Activated T-helper 2 cell treated with anti-CD3 and anti-CD28 coated beads, Interferon-gamma antibody, Interleukin-2, Interleukin-4, amounts not matched to agents 10 μg/mL and 5 μg/mL and 100 μg/mL, durations not matched to agents 14 hours and 24 hours and 36 hours (primary cell): ENCODE data around the gene COX7B2. TPM values are rescaled to one million over a fixed set of nuclear protein-coding genes. Genes with fewer than 3 reads are reported as not detected.

ENCODE experiments used
- DNase-seq: peaks from one replicate; pipeline ENCODE4 v3.0.0; 2021; ENCODE audit warnings: low spot score
- H3K27ac Mint-ChIP-seq: one replicate; pipeline ENCODE4 v1.8.0; 2021; ENCODE audit warnings: mixed read lengths
- H3K27me3 Mint-ChIP-seq: one replicate; pipeline ENCODE4 v1.8.0; 2021; ENCODE audit warnings: low read depth, mixed read lengths
- H3K36me3 Mint-ChIP-seq: one replicate; pipeline ENCODE4 v1.8.0; 2021; ENCODE audit warnings: low read depth, mixed read lengths
- H3K4me1 Mint-ChIP-seq: one replicate; pipeline ENCODE4 v1.8.0; 2021; ENCODE audit warnings: low read depth, mixed read lengths
- H3K4me3 Mint-ChIP-seq: one replicate; pipeline ENCODE4 v1.8.0; 2021; ENCODE audit warnings: low read depth, mild to moderate bottlenecking, moderate library complexity, mixed read lengths
- H3K9me3 Mint-ChIP-seq: one replicate; pipeline ENCODE4 v1.8.0; 2021; ENCODE audit warnings: mixed read lengths
- intact Hi-C: fragments of 100-400 bp; cut with micrococcal nuclease; formaldehyde crosslinking; loops from one replicate; pipeline ENCODE4 v1.15.1; 2023
- total RNA-seq: library from RNA; stranded (reverse); gene quantifications from 2 replicates; pipeline ENCODE4 v1.2.3, GENCODE V29; 2022

COX7B2 gene
- total RNA-seq, 1 donor from 2014 or later = not detected

- Mint-ChIP-seq H3K4me3 (no peak overlapping the region), H3K9me3 (no peaks in the 10 kb centered on the region), H3K4me1 (no peaks in the 10 kb centered on the region), H3K27me3 (no peaks in the 10 kb centered on the region), H3K27ac (no peak overlapping the region), H3K36me3 (no peaks in the 10 kb centered on the region)
- intact Hi-C loops = loop anchor here (2.0 to 10.0 kb wide), 2 partner anchors 99 to 451 kb away; no protein-coding TSS in a partner anchor
- DNase-seq = no peak
Observed at GRCh38 chr4:46933686-46934085, 24.6 kb upstream of the COX7B2 start.

- Mint-ChIP-seq H3K27ac (no peak overlapping the region), H3K4me3 (no peak overlapping the region), H3K27me3 (no peaks in the 10 kb centered on the region), H3K4me1 (no peaks in the 10 kb centered on the region), H3K36me3 (no peaks in the 10 kb centered on the region), H3K9me3 (no peaks in the 10 kb centered on the region)
- intact Hi-C loops = loop anchor here (2.0 to 10.0 kb wide), 2 partner anchors 101 to 453 kb away; no protein-coding TSS in a partner anchor
- no peak for DNase-seq
Observed at GRCh38 chr4:46931981-46932380, 22.9 kb upstream of the COX7B2 start.

- H3K4me3 Mint-ChIP-seq = no peak overlapping the region
- no peak overlapping the region for H3K27ac Mint-ChIP-seq
- intact Hi-C loops = loop anchor here (10.0 kb wide), 1 partner anchor 454 kb away; no protein-coding TSS in a partner anchor
- H3K4me1 Mint-ChIP-seq = no peaks in the 10 kb centered on the region
- H3K27me3 Mint-ChIP-seq = no peaks in the 10 kb centered on the region
- no peaks in the 10 kb centered on the region for H3K9me3 Mint-ChIP-seq
- no peaks in the 10 kb centered on the region for H3K36me3 Mint-ChIP-seq
- no peak for DNase-seq
Observed at GRCh38 chr4:46930891-46931290, 21.8 kb upstream of the COX7B2 start.

- DNase-seq = no peak
- intact Hi-C loops = no loop called here
- Mint-ChIP-seq H3K36me3 (no peaks in the 10 kb centered on the region), H3K27ac (no peak overlapping the region), H3K4me1 (no peaks in the 10 kb centered on the region), H3K27me3 (no peaks in the 10 kb centered on the region), H3K9me3 (no peaks in the 10 kb centered on the region), H3K4me3 (no peak overlapping the region)
Observed at GRCh38 chr4:46927201-46927600, 18.2 kb upstream of the COX7B2 start.

- no peaks in the 10 kb centered on the region for H3K4me1 Mint-ChIP-seq
- no peak for DNase-seq
- H3K27me3 Mint-ChIP-seq = no peaks in the 10 kb centered on the region
Observed at GRCh38 chr4:46924789-46925529, 15.9 kb upstream of the COX7B2 start.

GRCh38 chr4:46922205-46922604, 13.2 kb upstream of the COX7B2 start:
- no peak for DNase-seq
- no peaks in the 10 kb centered on the region for H3K36me3 Mint-ChIP-seq
- H3K4me3 Mint-ChIP-seq = no peak overlapping the region
- intact Hi-C loops = no loop called here
- no peaks in the 10 kb centered on the region for H3K9me3 Mint-ChIP-seq
- no peak overlapping the region for H3K27ac Mint-ChIP-seq
- no peaks in the 10 kb centered on the region for H3K27me3 Mint-ChIP-seq
- H3K4me1 Mint-ChIP-seq = no peaks in the 10 kb centered on the region

More at GRCh38 chr4:46924789-46925529, 15.9 kb upstream of the COX7B2 start:
- no peaks in the 10 kb centered on the region for H3K36me3 Mint-ChIP-seq
- H3K4me3 Mint-ChIP-seq = no peak overlapping the region
- H3K9me3 Mint-ChIP-seq = no peaks in the 10 kb centered on the region
- intact Hi-C loops = no loop called here
- H3K27ac Mint-ChIP-seq = no peak overlapping the region

- H3K4me3 Mint-ChIP-seq = no peak overlapping the region
- no peaks in the 10 kb centered on the region for H3K36me3 Mint-ChIP-seq
- H3K27ac Mint-ChIP-seq = no peak overlapping the region
- no peaks in the 10 kb centered on the region for H3K27me3 Mint-ChIP-seq
- DNase-seq = no peak
- no peaks in the 10 kb centered on the region for H3K9me3 Mint-ChIP-seq
- intact Hi-C loops = no loop called here
- no peaks in the 10 kb centered on the region for H3K4me1 Mint-ChIP-seq
Observed at GRCh38 chr4:46908148-46908547, 897 bp downstream of the COX7B2 start.

GRCh38 chr4:46900082-46900481, 9.0 kb downstream of the COX7B2 start:
- Mint-ChIP-seq H3K27ac (no peak overlapping the region), H3K9me3 (no peaks in the 10 kb centered on the region), H3K36me3 (no peaks in the 10 kb centered on the region), H3K27me3 (no peaks in the 10 kb centered on the region), H3K4me1 (no peaks in the 10 kb centered on the region), H3K4me3 (no peak overlapping the region)
- DNase-seq = no peak
- intact Hi-C loops = no loop called here

- Mint-ChIP-seq H3K4me1 (no peaks in the 10 kb centered on the region), H3K9me3 (no peaks in the 10 kb centered on the region), H3K4me3 (no peak overlapping the region), H3K27ac (no peak overlapping the region), H3K27me3 (no peaks in the 10 kb centered on the region), H3K36me3 (no peaks in the 10 kb centered on the region)
- DNase-seq = no peak
- intact Hi-C loops = no loop called here
Observed at GRCh38 chr4:46894826-46895225, 14.2 kb downstream of the COX7B2 start.

- Mint-ChIP-seq H3K27ac (no peak overlapping the region), H3K36me3 (no peaks in the 10 kb centered on the region), H3K9me3 (no peaks in the 10 kb centered on the region), H3K27me3 (no peaks in the 10 kb centered on the region), H3K4me1 (no peaks in the 10 kb centered on the region), H3K4me3 (no peak overlapping the region)
- intact Hi-C loops = no loop called here
- DNase-seq = no peak
Observed at GRCh38 chr4:46890056-46890455, 19.0 kb downstream of the COX7B2 start.

GRCh38 chr4:46889410-46889809, 19.6 kb downstream of the COX7B2 start:
- no peaks in the 10 kb centered on the region for H3K9me3 Mint-ChIP-seq
- intact Hi-C loops = no loop called here
- H3K27me3 Mint-ChIP-seq = no peaks in the 10 kb centered on the region
- H3K4me3 Mint-ChIP-seq = no peak overlapping the region
- DNase-seq = no peak
- no peaks in the 10 kb centered on the region for H3K4me1 Mint-ChIP-seq
- no peaks in the 10 kb centered on the region for H3K36me3 Mint-ChIP-seq
- H3K27ac Mint-ChIP-seq = no peak overlapping the region

- intact Hi-C loops = no loop called here
- Mint-ChIP-seq H3K27me3 (no peaks in the 10 kb centered on the region), H3K27ac (no peak overlapping the region), H3K4me1 (no peaks in the 10 kb centered on the region), H3K4me3 (no peak overlapping the region), H3K36me3 (no peaks in the 10 kb centered on the region), H3K9me3 (no peaks in the 10 kb centered on the region)
- no peak for DNase-seq
Observed at GRCh38 chr4:46886711-46887110, 22.3 kb downstream of the COX7B2 start.

- no peak for DNase-seq
- no peaks in the 10 kb centered on the region for H3K27me3 Mint-ChIP-seq
- H3K36me3 Mint-ChIP-seq = no peaks in the 10 kb centered on the region
- H3K9me3 Mint-ChIP-seq = no peaks in the 10 kb centered on the region
- no peak overlapping the region for H3K4me3 Mint-ChIP-seq
- no peak overlapping the region for H3K27ac Mint-ChIP-seq
- H3K4me1 Mint-ChIP-seq = no peaks in the 10 kb centered on the region
- intact Hi-C loops = no loop called here
Observed at GRCh38 chr4:46878641-46879040, 30.4 kb downstream of the COX7B2 start.
